ENCODE data around the gene ATP13A2.

DNA sequence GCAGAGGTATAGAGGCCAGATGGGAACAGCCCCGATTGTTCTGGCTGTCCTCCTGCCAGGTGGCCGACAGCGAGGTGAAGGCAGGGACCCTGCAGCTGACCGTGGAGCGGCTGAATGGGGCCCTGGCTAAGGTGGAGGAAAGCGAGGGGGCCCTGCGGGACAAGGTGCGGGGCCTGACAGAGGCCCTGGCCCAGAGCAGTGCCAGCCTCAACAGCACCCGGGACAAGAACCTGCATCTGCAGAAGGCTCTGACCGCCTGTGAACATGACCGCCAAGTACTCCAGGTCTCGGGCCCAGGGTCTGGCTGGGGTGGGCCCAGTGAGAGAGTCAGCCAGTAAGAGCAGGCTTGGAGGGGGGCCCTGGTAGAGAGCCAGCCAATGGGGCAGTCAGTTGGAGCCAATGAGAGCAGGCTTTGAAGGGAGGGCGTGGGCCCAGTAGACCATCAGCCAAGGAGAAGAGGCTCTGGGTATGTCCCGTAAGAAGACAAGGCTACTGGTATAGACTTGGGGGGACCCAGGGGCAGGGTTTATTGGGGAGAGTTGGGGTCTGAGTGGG lies 42.6 kb downstream of the ATP13A2 start:
- no peak for TF ChIP-seq EZH2phosphoT487 (IDR thresholded peaks at IDR 0.05; ENCODE audit: insufficient read depth, low read depth)
- no peak for TF ChIP-seq EZH2 (IDR thresholded peaks at IDR 0.05; ENCODE audit: insufficient read depth, poor library complexity, severe bottlenecking)
